Colonic mucosa (tissue), 4 donors: ENCODE results near the gene PACSIN2. TPM values are rescaled to one million over a fixed set of nuclear protein-coding genes. Genes with fewer than 3 reads are reported as not detected.

Experiments used
- DNase-seq: peaks from one replicate; pipeline ENCODE4 v3.0.0-alpha.2; 2020
- H3K27ac ChIP-seq: fragments of 200-600 bp; one replicate; pipeline ENCODE4 v1.8.0; 2021
- H3K27me3 ChIP-seq: fragments of 200-600 bp; one replicate; pipeline ENCODE4 v1.8.0; 2021
- H3K36me3 ChIP-seq: fragments of 200-600 bp; one replicate; pipeline ENCODE4 v1.8.0; 2021
- H3K4me1 ChIP-seq: fragments of 200-600 bp; one replicate; pipeline ENCODE4 v1.8.0; 2021; ENCODE audit warnings: mild to moderate bottlenecking
- H3K4me3 ChIP-seq: fragments of 200-600 bp; one replicate; pipeline ENCODE4 v1.8.0; 2021
- H3K9ac ChIP-seq, 2 donors: one replicate each; pipeline ENCODE4 v1.7.0; 2013; ENCODE audit warnings: control low read depth in 2 of 2, low read depth in 2 of 2, low read length in 2 of 2
- H3K9me3 ChIP-seq: fragments of 200-600 bp; one replicate; pipeline ENCODE4 v1.8.0; 2021
- CTCF ChIP-seq: fragments of 200-600 bp; IDR thresholded peaks from one replicate; pipeline ENCODE4 v1.8.0; 2022; ENCODE audit warnings: antibody characterized with exemption, mild to moderate bottlenecking
- intact Hi-C: fragments of 100-400 bp; cut with DNase I; formaldehyde crosslinking; loops from one replicate; pipeline ENCODE4 v1.14.1; 2022
- total RNA-seq, 2 donors: library from RNA; stranded (reverse); fragmentation: NEBNext Ultra II Directional in 1 of 2; extraction: Animal tissue kit (Norgen Biotek cat#: 25700) in 1 of 2; gene quantifications; one replicate each; pipeline ENCODE4 v1.2.1, GENCODE V29; 2021
- donor health status: healthy.
- donor health status: DM: no; HTN: no; CAD: no.
- donor health status: DM: no; HTN: no; CAD: no.

The PACSIN2 gene
- total RNA-seq, 2 donors from 2014 or later = 143 to 160 TPM

- intact Hi-C loops = no loop called here
- Histone ChIP-seq H3K9me3 (no peaks in the 10 kb centered on the region), H3K9ac (no peak overlapping the region), H3K27ac (no peak overlapping the region), H3K4me3 (no peak overlapping the region), H3K36me3 (no peaks in the 10 kb centered on the region), H3K27me3 (no peaks in the 10 kb centered on the region), H3K4me1 (peaks cover 27% of the 10 kb centered on the region)
- TF ChIP-seq CTCF = no peak
- DNase-seq = no peak
Measured at GRCh38 chr22:42946546-42947198, 68.3 kb downstream of the PACSIN2 start.

- DNase-seq = no peak
- Histone ChIP-seq H3K4me3 (no peak overlapping the region), H3K9me3 (no peaks in the 10 kb centered on the region), H3K9ac (no peak overlapping the region), H3K36me3 (no peaks in the 10 kb centered on the region), H3K27ac (no peak overlapping the region), H3K27me3 (no peaks in the 10 kb centered on the region), H3K4me1 (peaks cover 32% of the 10 kb centered on the region)
- intact Hi-C loops = no loop called here
- no peak for TF ChIP-seq CTCF
Measured at GRCh38 chr22:42945736-42946135, 69.2 kb downstream of the PACSIN2 start.

- peaks cover 36% of the 10 kb centered on the region for H3K4me1 ChIP-seq
Measured at GRCh38 chr22:42945027-42945426, 69.9 kb downstream of the PACSIN2 start.

GRCh38 chr22:42944409-42944808 lies 70.5 kb downstream of the PACSIN2 start:
- H3K9ac ChIP-seq = no peak overlapping the region
- no peak for TF ChIP-seq CTCF
- no peaks in the 10 kb centered on the region for H3K27me3 ChIP-seq
- DNase-seq = no peak
- intact Hi-C loops = no loop called here
- no peak overlapping the region for H3K27ac ChIP-seq
- no peak overlapping the region for H3K4me3 ChIP-seq
- H3K9me3 ChIP-seq = no peaks in the 10 kb centered on the region
- H3K4me1 ChIP-seq = peaks cover 36% of the 10 kb centered on the region
- no peaks in the 10 kb centered on the region for H3K36me3 ChIP-seq

More at GRCh38 chr22:42945027-42945426, 69.9 kb downstream of the PACSIN2 start:
- no peak for DNase-seq
- no peaks in the 10 kb centered on the region for H3K9me3 ChIP-seq
- intact Hi-C loops = no loop called here
- no peak for TF ChIP-seq CTCF
- H3K36me3 ChIP-seq = no peaks in the 10 kb centered on the region
- H3K27me3 ChIP-seq = no peaks in the 10 kb centered on the region
- H3K4me3 ChIP-seq = no peak overlapping the region
- no peak overlapping the region for H3K9ac ChIP-seq
- no peak overlapping the region for H3K27ac ChIP-seq

- Histone ChIP-seq H3K4me3 (no peak overlapping the region), H3K9me3 (no peaks in the 10 kb centered on the region), H3K4me1 (peaks cover 38% of the 10 kb centered on the region), H3K9ac (no peak overlapping the region), H3K36me3 (no peaks in the 10 kb centered on the region), H3K27me3 (no peaks in the 10 kb centered on the region), H3K27ac (no peak overlapping the region)
- no peak for TF ChIP-seq CTCF
- DNase-seq = no peak
- intact Hi-C loops = no loop called here
Measured at GRCh38 chr22:42943981-42944380, 71.0 kb downstream of the PACSIN2 start.
